IMR-90 (cell line): ENCODE data around the gene PRKAR1B. TPM values are rescaled to one million over a fixed set of nuclear protein-coding genes. Genes with fewer than 3 reads are reported as not detected.

Experiments
- ELK1 ChIP-seq: fragments of 150-350 bp; IDR thresholded peaks from 2 replicates; pipeline ENCODE4 v1.6.1; 2016; ENCODE audit warnings: low read depth, mild to moderate bottlenecking, low read length, moderate library complexity, borderline replicate concordance
- polyA plus RNA-seq, 3 experiments: library from polyadenylated mRNA; depleted of rRNA; stranded (reverse); fragments of >200 nt; gene quantifications; 2 replicates each; pipeline ENCODE4 v1.2.3, GENCODE V29; 2012; ENCODE audit warnings: low replicate concordance in 1 of 3
- total RNA-seq: library from RNA; depleted of rRNA; stranded (reverse); fragments of >200 nt; gene quantifications from 2 replicates; pipeline ENCODE4 v1.2.3, GENCODE V29; 2012

PRKAR1B gene
- total and polyA plus RNA-seq, 2 of the 4 experiments (the other 2 are of a cell fraction) = 15.2 to 20.2 TPM

- no peak for TF ChIP-seq ELK1
Measured at GRCh38 chr7:618539-619367, 108.3 kb downstream of the PRKAR1B start (continued).
